NCI-H2196 treated with DMSO at 0.1 percent for 48 hours (cell line): ENCODE data around the gene EEF1A2.

Experiments used
- DNase-seq: peaks from one replicate; lab custom pipeline; 2025; ENCODE audit not compliant: unreplicated experiment; lab: John Stamatoyannopoulos, UW

EEF1A2 gene

DNA sequence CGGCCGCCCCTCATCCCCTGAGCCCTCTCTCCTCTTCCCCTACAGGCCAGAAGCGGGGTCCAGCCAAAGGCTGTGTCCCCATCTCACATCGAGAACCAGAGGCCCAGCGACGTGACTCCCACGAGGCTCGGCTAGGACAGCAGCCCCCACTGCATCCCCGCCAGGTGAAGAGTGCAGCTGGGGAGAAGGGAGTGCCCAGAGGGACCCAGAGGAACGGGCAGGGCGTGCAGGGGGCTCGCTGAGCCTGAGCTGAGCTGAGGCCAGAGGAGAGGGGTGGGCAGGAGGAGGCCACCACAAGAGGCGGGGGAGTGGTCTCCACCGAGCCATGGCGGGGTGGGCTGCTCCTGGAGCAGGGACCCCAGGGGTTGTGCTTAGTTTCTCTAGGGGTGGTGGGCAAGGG lies 59.0 kb downstream of the EEF1A2 start:
- DNase-seq = no peak

DNA sequence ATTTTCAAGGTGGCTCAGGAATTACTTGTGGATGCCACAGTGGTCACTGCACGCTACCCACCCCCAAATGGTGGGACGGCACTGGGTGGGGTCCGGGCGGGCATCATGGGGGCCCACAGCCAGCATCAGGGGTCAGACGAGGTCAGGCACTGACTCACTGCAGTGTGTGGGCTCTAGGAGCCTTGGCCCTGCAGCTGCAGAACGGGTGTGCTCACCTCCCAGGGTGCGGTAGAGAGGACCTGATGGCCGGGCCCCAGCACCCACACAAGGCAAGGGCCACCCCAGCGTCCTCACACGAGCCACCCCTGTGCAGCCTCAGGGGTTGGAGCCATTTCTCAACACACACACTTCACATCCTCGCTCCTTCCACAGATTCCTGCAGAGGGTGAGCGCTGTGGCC lies 60.8 kb downstream of the EEF1A2 start:
- DNase-seq = no peak
